NCI-H2029 (cell line): Measurements from ENCODE around the gene ACP1.
"Not testable (repeated sequence)": the region's sequence is repeated elsewhere in the genome, so short reads cannot be mapped to it uniquely, and the experiment has no call there.

Experiments
- DNase-seq: peaks from one replicate; lab custom pipeline; 2025; lab: John Stamatoyannopoulos, UW

The ACP1 gene

DNA sequence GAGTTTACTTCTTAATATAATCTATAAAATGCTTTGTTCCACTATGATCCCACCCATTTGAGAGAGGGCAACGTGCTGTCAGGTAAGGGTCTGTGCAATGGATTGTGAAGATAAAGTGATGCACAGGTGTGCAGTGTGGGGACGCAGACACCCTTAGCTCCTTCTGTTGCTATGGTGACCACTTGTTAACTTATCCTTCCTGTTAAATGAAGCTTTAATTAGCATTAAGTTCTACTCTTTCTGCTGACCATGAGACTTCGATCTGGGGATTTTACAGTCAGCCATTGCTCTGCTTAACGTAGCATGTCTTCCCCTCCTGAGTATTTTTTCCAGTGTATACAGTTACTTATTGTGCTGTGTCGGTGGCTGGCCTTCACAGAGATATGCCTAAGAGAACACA lies 46.2 kb downstream of the ACP1 start:
- no peak for DNase-seq

DNA sequence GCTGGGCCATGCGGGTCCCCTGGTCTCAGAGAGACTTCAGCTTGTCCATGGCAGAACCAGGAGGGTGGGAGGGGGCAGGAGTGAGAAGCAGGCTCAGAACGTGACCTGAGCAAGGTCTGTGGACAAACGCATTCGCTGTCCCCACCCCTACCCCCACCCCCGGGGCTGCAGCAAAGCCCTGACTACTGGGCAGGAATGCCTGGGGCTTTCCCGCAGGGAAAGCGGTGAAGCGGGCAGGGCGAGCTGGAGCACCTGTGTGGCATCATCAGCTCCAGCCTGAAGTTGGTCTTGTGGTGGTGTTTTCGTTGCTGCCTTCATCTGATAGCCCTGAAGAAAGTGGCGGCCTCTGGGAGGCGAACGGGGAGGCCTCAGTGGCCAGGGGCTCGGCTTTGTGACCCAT lies 49.2 kb downstream of the ACP1 start:
- peak; percentile 14 for DNase-seq

DNA sequence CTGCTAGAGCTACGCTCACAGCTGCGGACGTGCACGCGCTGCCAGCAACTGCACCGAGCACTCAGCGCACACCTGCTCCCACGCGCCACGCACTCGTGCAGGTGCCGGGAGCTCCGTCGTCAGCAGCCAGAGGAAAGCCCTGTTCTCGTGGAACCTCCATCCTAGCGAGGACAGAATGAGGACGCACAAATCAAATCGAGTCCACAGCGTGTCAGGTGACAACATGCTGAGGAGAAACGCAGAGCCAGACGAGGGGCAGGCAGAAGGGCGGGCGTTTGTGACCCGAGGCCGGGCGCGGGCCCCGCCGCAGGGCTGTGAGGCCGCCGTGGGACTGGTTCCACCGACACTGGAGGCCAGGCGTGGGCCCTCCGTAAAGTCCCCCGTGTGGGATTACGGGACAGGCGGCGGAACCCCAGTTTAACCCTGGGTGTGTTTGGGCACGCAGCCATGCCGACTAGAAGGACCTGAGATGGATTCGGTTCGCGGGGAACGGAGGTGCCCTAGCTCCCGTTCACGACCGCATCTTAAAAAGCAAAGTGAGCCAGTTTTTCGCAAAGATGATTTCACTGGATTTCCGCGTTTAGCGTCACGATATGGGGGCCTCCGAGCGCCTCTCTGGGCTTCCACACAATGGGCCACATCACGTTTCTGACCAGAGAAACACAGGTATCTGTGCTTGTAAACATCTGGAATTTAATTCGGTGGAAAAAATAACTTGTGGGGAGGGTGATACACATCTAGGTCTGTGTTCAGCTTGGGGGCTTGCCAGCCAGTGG lies 50.0 kb downstream of the ACP1 start:
- peak; percentile 29 for DNase-seq

GRCh38 chr2:315925-316324 lies 51.2 kb downstream of the ACP1 start:
- DNase-seq: not testable (repeated sequence)

GRCh38 chr2:316381-316780 lies 51.6 kb downstream of the ACP1 start:
- DNase-seq: no peak

- DNase-seq: no peak
These were observed 53.0 kb downstream of the ACP1 start for GRCh38 chr2:317501-318424.

GRCh38 chr2:319059-319600 lies 54.4 kb downstream of the ACP1 start:
- no peak for DNase-seq

DNA sequence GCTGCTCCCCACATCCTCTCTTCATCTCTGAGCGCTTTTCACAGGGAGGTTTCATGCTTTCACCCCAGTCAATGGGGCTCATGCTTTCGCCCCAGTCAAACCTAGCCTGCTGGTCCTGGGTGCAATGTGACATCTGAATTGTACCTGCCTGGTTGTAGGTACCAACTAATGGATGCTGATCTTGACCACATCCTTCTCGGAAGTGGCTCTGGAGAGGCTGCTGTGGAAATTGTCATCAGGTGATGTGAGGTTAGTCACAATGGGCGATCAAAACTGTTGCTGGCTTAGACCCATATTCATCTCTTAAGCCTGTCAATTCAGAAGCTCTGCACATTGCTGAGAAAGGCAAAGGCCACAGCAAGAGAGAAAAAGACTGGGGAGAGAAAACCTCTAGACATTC lies 55.8 kb downstream of the ACP1 start:
- no peak for DNase-seq

- DNase-seq: no peak
These were observed 57.6 kb downstream of the ACP1 start for GRCh38 chr2:322326-322725.

- DNase-seq: no peak
These were observed 58.3 kb downstream of the ACP1 start for GRCh38 chr2:323035-323434.
